Effector memory CD4-positive, alpha-beta T cell (primary cell): Measurements from ENCODE around the gene SLC43A2.

Experiments
- DNase-seq, 3 donors: peaks; one replicate each; pipeline ENCODE4 v3.0.0-alpha.2; 2020
- H3K27ac ChIP-seq: 2 replicates; pipeline ENCODE4 v1.7.0; 2013; ENCODE audit warnings: mild to moderate bottlenecking, low read length, moderate library complexity; ENCODE audit not compliant: insufficient read depth, poor library complexity, severe bottlenecking
- H3K27me3 ChIP-seq: replicated peaks from 2 replicates; pipeline ENCODE4 v1.7.0; 2013; ENCODE audit warnings: mild to moderate bottlenecking, low read length; ENCODE audit not compliant: insufficient read depth, control insufficient read depth, poor library complexity, severe bottlenecking
- H3K36me3 ChIP-seq: 2 replicates; pipeline ENCODE4 v1.7.0; 2013; ENCODE audit warnings: mild to moderate bottlenecking, low read length, moderate library complexity; ENCODE audit not compliant: control insufficient read depth, insufficient read depth
- H3K4me1 ChIP-seq: 2 replicates; pipeline ENCODE4 v1.7.0; 2013; ENCODE audit warnings: low read length, mild to moderate bottlenecking; ENCODE audit not compliant: control insufficient read depth, insufficient read depth, poor library complexity, severe bottlenecking
- H3K4me3 ChIP-seq: 2 replicates; pipeline ENCODE4 v1.7.0; 2013; ENCODE audit warnings: low read length, low read depth, mild to moderate bottlenecking; ENCODE audit not compliant: insufficient read depth, poor library complexity, severe bottlenecking
- H3K9me3 ChIP-seq: 2 replicates; pipeline ENCODE4 v1.7.0; 2013; ENCODE audit warnings: mild to moderate bottlenecking, low read length, moderate library complexity; ENCODE audit not compliant: control insufficient read depth

SLC43A2 gene

DNA sequence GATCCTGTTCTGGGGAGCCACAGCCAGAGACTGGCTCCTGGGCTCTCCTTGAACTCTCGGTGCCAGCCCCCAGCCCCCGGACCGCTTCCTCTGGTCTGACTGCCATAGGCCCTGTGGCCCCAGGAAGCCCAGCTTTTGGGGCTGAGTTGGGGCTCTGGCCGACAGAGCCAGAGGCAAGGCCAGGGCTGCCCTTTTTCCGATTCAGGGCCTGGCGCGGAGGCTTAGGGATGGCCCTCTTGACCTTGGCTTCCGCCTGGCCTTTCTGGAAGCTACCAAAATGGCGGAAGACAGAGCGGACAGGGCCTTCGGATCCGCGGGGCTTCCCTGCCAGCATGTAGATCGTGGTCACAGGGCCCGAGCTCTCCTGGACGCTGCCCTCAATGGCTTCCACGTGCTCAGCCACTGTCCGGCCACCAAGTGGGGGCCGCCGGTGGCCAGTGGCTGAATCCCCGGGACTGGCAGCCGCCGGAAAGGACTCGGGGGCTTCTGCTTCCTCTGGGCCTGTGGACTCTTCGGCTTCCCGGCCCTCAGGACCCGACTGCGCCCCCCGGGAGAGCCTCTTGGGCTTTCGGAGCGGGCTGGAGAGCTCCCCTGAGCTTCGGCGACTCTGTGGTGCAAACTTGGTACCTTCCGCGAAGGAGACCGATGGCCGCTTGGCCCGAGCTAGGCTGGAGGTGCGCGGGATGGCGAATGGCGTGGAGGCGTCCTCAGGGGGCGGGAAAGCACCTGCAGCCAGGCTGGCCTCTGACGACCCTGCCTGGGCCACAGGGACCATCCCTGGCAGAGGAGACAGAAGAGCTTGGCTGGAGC is 6.4 kb upstream of the SLC43A2 start:
- Histone ChIP-seq H3K4me3 (no peak overlapping the region), H3K36me3 (no peaks in the 10 kb centered on the region)
- no peak for DNase-seq

GRCh38 chr17:1630662-1631061 is 2.0 kb upstream of the SLC43A2 start:
- no peak overlapping the region for H3K4me3 ChIP-seq
- DNase-seq, result no peak
- H3K36me3 ChIP-seq, result no peaks in the 10 kb centered on the region
- peaks cover 4% of the 10 kb centered on the region for H3K27me3 ChIP-seq
- peaks cover 7% of the 10 kb centered on the region for H3K4me1 ChIP-seq
- H3K27ac ChIP-seq, result no peak overlapping the region
- H3K9me3 ChIP-seq, result no peaks in the 10 kb centered on the region

More for the DNA sequence above, 6.4 kb upstream of the SLC43A2 start:
- Histone ChIP-seq H3K27me3 (no peaks in the 10 kb centered on the region), H3K9me3 (no peaks in the 10 kb centered on the region), H3K27ac (no peak overlapping the region), H3K4me1 (no peaks in the 10 kb centered on the region)

- DNase-seq, result peak; percentile 41 to 48 (median 47)
- Histone ChIP-seq H3K9me3 (no peaks in the 10 kb centered on the region), H3K4me1 (peaks cover 7% of the 10 kb centered on the region), H3K36me3 (no peaks in the 10 kb centered on the region), H3K27me3 (peaks cover 4% of the 10 kb centered on the region), H3K27ac (peak overlapping the region; percentile 53), H3K4me3 (peak overlapping the region; percentile 79)
These were observed 1.1 kb upstream of the SLC43A2 start for GRCh38 chr17:1629504-1630310.

DNA sequence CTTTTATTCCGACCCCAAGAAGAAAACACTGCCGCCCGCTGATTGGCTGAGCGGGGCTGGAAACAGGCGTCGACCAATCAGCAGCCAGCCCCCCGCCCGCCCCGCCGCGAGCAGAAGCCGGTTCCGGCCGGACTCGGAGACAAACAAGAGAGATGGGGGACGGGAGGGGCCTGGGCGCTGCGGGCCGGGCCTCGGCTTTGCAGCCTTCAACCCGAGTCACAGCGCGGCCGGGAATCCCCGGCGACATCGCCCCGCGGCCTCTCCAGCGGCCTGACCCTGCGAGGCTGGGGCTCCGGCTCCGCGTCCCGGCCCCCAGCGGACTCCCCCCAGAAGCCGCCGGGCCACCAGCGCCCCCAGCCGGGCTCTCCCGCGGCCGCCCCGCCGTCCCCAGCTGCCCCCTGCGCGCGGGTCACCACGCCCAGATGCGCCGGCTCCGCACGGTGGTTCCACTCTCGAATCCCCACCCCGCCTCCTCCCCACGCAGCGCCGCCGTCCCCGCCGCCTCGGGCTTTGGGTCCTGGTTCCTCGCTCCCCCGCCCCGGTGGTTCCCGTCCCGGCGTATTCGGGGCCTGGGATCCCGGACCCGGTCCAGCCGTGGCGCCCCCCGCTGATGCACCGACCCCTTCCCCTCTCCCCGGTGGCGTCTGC is 346 bp upstream of the SLC43A2 start:
- Histone ChIP-seq H3K4me1 (peaks cover 7% of the 10 kb centered on the region), H3K27ac (peak overlapping the region; percentile 53)

GRCh38 chr17:1627182-1627981 is 1.3 kb downstream of the SLC43A2 start:
- Histone ChIP-seq H3K36me3 (no peaks in the 10 kb centered on the region), H3K4me3 (peak overlapping the region; percentile 79), H3K9me3 (no peaks in the 10 kb centered on the region), H3K27me3 (peaks cover 4% of the 10 kb centered on the region), H3K4me1 (peaks cover 7% of the 10 kb centered on the region), H3K27ac (no peak overlapping the region)
- DNase-seq, result no peak

More for the DNA sequence above, 346 bp upstream of the SLC43A2 start:
- H3K36me3 ChIP-seq, result no peaks in the 10 kb centered on the region
- DNase-seq, result peak; percentile 77 to 85 (median 83)
- peaks cover 4% of the 10 kb centered on the region for H3K27me3 ChIP-seq
- no peaks in the 10 kb centered on the region for H3K9me3 ChIP-seq
- peak overlapping the region; percentile 79 for H3K4me3 ChIP-seq

GRCh38 chr17:1626333-1626732 is 2.3 kb downstream of the SLC43A2 start:
- H3K27ac ChIP-seq, result no peak overlapping the region
- DNase-seq, result no peak
- no peak overlapping the region for H3K4me3 ChIP-seq
- no peaks in the 10 kb centered on the region for H3K36me3 ChIP-seq
- H3K27me3 ChIP-seq, result peaks cover 4% of the 10 kb centered on the region
- H3K4me1 ChIP-seq, result peaks cover 7% of the 10 kb centered on the region
- no peaks in the 10 kb centered on the region for H3K9me3 ChIP-seq

GRCh38 chr17:1625581-1625980 is 3.1 kb downstream of the SLC43A2 start:
- Histone ChIP-seq H3K9me3 (no peaks in the 10 kb centered on the region), H3K36me3 (no peaks in the 10 kb centered on the region), H3K4me3 (no peak overlapping the region), H3K27me3 (peaks cover 4% of the 10 kb centered on the region), H3K4me1 (peaks cover 7% of the 10 kb centered on the region), H3K27ac (no peak overlapping the region)
- no peak for DNase-seq

- Histone ChIP-seq H3K36me3 (no peaks in the 10 kb centered on the region), H3K27me3 (peaks cover 4% of the 10 kb centered on the region), H3K9me3 (no peaks in the 10 kb centered on the region), H3K4me1 (peaks cover 7% of the 10 kb centered on the region), H3K27ac (no peak overlapping the region), H3K4me3 (no peak overlapping the region)
- no peak for DNase-seq
These were observed 3.6 kb downstream of the SLC43A2 start for GRCh38 chr17:1625053-1625452.

GRCh38 chr17:1624650-1625049 is 4.0 kb downstream of the SLC43A2 start:
- DNase-seq, result no peak
- H3K27me3 ChIP-seq, result peaks cover 4% of the 10 kb centered on the region
- no peaks in the 10 kb centered on the region for H3K9me3 ChIP-seq
- peaks cover 5% of the 10 kb centered on the region for H3K4me1 ChIP-seq
- no peaks in the 10 kb centered on the region for H3K36me3 ChIP-seq
- no peak overlapping the region for H3K4me3 ChIP-seq
- no peak overlapping the region for H3K27ac ChIP-seq
